HG02852 (cell line): ENCODE measurements around the gene DUS1L.

Experiments
- ATAC-seq: cut with Tn5 transposase; IDR thresholded peaks from one replicate; pipeline ENCODE4 v1.9.1; 2021; ENCODE audit warnings: mild to moderate bottlenecking, moderate library complexity; ENCODE audit not compliant: unreplicated experiment

Gene DUS1L

DNA sequence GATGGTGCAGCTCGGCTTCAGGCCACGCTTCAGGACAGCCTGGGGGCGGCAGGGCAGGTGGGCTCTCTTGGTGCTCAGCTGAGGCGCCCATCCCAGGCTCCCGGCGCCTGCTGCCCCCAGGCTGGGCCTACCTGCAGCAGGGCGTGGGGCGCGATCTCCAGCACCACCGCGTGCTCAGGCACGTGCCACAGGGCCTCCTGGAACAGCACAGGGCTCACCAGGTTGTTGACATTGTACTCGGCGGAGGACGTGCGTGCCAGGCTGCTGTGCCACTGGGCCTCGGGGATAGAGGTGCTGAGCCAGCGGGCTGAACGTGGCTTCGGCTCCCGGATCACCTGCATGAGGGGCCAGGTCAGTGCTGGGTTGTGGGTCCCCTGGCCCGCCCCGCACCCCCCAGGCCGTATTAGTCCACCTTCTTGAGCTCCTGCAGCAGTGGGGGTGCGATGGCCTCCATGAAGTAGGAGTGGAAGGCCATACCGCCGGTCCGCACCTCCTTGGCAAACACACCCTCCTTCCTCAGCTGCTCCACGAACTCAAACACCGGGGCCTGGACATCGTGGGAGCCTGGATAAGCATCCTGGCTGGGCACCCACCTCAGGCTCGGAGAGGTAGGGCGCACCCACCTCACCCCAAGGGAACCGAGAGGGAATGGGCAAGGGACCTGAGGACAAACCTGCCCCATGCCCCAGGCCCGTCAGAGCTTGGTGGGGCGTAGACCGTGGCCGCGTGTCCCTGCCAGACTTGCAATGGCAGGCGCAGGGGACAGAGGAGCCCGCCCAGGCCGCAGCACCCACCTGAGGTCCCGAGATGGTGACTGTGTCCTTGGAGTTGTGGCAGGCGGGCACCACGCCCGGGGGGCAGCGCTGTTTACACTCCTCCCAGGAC lies 23.5 kb upstream of the DUS1L start:
- ATAC-seq: no peak

GRCh38 chr17:82087961-82088837 lies 22.6 kb upstream of the DUS1L start:
- ATAC-seq: no peak

DNA sequence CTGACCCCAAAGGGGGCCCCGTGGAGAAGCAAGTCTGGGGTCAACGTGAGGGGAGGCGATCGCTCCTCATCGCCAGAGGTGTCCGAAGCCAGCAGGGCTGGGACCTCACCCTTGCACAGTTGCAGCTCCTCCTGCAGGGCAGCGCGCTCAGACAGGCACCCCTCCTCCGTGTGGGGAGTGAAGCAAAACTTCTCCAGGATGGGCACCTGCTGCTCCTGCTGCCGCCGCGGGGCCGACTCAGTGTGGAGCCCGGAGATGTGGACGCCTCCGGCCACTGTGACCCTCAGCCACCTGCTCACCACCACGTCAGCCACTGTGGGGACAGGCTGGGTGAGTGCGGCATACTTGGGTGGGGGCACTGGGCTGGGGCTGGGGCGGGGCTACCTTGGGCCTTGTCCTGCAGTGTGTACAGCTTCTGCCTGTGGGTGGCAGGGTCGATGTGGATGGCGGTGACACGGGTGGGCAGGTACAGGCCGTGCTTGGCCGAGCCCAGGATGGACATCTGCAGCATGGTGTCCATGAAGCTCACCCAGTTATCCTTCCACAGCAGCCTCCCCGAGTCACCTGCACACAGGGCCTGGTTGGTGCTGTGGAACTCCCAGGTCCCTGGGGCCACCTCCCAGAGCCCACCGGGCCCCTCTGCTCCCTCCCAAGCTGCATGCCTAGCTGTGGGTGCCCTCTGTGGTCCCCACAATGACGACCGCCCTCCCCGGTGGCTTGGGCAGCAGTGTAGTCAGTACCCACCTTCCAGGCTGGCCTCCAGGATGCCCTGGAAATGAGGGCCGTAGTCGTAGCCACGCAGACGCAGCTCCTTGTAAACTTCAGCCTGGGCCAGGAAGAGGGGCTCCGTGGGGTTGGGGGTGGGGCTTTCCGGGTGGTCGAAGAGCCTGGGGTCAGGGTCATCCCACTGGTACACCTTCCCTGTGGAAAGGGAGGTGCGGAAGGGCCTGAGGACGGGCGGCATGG lies 21.6 kb upstream of the DUS1L start:
- no peak for ATAC-seq

DNA sequence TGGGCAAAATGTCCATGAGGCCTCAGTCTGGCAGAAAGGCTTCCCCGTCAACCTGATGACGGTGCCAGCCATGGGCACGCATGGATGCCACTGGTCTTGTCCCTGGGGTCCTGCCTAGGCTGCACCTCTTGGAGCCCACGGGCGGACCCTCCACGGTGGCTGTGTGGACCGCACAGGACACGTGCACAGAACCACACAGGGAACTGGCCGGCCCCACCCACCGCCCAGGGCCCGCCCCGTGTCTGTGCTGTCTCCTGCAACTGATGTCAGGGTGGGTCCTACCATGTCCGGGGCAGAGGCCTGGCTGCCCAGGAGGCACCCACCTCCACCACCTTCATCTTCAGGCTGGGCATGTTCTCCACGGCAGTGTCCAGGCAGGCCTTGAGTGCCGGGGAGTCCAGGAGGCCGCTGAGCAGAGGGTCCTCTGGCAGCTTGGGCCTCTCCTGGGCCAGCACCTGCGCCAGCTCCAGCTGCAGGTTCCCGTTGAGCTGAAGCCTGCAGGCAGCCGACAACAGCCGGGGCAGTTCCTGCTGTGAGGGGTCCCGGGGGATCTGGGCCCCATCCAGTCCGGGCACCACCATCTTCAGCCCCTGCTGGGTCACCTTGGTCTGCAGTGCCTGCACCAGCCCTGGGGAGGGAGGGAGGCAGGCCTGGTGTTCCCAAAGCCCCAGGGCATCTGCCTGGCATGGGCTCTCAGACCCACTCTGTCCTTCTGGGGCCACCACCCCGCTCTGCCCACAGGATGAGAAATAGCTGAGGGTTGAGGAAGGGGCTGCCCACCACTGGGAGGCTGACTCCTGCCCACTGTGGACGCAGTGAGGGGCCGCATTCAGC lies 20.5 kb upstream of the DUS1L start:
- ATAC-seq: no peak

- no peak for ATAC-seq
Observed at GRCh38 chr17:82085031-82085861, 19.6 kb upstream of the DUS1L start.

DNA sequence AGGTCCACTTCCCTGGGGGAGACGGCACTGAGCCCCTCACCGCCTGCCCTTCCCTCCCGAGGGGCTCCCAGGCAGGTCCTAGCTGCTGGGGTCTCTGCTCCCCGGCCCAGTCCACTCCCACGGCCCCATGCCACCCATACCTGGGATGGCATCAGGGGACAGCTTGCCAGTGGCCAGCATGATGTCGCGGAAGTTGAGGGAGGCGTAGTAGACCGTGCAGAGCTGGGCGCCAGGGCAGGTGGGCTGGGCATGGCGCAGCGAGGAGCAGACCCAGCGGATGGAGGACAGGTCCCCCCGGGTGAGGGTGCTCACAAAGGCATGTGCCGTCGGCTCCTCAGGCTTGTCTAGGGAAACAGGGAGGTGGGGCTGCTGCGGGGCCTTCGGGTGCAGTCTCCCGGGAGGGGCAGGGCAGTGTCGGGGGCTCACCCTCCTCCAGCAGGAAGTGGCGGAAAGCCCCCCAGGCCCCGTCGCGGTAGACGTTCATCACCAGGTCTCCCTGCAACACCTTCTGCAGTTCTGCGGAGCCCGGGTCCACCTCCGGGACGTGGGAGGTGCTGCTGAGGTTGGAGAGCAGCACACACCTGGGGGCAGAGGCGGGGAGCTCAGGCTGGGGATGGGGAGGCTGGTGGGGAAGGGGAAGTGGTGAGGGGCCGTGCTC lies 18.9 kb upstream of the DUS1L start:
- no peak for ATAC-seq

GRCh38 chr17:82083533-82084359 lies 18.1 kb upstream of the DUS1L start:
- ATAC-seq: no peak

GRCh38 chr17:82083009-82083408 lies 17.4 kb upstream of the DUS1L start:
- ATAC-seq: no peak

DNA sequence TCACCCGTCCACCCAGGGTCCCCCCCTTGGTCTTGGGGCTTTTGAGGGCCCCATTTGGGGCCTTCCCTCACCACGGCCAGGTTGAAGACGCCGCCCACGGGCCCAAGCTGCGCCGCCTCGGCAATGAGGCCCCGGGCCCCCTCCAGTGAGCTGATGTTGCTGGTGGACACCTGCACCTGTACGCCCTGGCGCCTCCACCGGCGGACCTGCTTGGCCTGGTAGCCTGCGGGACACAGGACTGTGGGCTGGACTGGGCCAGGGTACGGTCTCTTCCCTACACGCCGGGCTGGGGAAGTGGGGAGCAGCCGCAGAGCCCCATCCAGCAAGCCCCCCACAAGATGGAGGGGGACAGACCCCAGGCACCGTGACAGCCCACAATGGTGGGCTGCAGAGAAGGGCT lies 16.9 kb upstream of the DUS1L start:
- ATAC-seq: no peak

DNA sequence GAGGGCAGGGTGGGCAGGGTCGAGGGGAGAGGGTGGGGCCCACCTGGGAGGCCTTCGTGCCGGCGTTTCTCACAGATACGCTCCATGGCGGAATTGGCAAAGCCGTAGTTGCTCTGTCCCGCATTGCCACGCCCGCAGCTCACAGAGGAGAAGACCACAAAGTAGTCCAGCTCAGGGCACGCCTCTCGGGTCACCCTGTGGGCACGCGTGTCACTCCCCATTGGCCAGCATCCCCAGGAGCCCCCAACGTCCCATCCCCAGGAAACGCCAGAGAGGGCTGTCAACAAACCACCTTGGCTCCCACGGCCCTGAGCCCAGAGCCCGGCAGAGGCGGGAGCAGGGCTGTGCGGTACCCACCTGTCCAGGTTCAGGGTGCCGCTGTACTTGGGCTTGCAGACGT lies 16.4 kb upstream of the DUS1L start:
- no peak for ATAC-seq

DNA sequence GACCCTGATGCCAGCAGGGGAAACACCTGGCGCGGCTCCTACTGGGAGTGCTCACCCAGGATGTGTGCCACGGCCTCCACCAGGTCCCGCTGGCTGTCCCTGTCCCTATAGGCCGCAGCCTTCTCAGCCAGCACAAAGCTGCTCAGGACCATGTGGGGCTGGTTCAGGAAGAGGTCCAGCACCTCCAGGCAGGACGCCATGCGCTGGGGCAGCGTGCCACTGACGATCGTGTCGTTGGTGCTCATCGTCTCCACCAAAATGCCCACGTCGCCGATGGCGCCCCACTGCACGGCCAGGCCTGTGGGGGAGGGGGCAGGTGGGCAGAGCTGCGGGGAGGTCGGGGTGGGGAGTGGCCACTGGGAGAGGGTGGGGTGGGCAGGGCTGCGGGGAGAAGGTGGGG lies 15.9 kb upstream of the DUS1L start:
- no peak for ATAC-seq

- no peak for ATAC-seq
Observed at GRCh38 chr17:82080789-82081464, 15.3 kb upstream of the DUS1L start.

DNA sequence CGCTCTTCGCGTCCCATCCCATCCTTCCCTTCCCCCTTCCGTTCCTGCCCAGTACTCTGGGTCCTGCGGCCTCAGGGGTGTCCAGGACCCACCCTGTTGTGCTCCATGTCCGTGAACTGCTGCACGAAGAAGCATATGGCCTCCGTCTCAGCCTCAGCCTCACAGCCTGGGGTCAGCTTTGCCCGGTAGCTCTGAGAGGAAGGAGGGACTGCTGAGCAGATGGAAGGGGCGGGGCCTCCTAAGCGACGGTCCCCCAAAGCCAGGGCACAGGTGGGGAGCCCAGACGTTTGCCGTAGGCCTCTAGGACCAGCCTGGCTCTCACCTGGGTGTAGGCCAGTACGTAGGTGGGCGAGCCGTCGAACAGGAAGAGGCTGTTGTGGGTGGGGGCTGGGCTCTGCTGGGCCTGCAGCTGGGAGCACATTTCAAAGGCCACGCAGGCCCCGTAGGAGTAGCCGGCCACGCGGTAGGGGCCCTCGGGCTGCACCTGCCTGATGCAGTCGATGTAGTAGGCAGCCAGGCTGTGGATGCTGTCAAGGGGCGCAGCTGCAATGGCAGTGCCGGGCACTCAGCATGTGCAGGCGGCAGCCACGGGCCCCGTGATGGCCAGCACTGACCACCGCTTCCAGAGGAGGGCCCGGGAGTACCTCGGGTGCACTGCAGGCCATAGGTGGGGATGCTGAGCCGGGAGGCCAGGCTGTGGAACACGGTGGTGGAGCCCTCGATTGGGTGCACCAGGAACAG lies 14.6 kb upstream of the DUS1L start:
- no peak for ATAC-seq

DNA sequence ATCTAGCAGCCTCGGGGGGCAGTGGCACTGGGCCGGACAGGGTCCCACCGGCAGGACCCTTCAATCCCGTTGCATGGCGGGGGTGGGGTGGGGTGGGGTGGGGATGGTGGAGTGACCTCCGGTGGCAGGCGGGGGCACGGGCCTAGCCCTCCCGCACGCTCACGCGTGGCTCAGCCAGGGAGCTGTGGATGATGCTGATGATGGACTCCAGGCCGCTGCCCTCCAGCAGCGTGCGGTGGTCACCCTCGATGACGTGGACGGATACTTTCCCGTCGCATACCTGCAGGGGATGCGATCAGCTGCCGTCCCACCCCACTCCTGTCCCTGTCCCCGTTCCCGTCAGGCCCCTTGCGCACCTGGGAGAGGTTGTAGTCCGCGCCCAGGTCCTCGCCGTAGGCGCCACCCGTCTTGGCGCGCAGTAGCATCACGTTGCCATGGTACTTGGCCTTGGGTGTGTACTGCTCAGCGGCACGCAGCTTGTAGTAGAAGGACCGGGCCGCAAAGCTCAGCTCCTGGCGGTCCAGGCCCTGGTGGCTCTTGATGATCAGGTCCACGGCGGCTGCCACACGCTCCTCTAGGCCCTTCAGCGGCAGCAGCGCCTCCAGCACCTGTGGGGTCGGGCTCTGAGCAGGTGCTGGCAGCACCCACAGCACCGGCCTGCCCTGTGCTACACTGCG lies 13.5 kb upstream of the DUS1L start:
- ATAC-seq: no peak

DNA sequence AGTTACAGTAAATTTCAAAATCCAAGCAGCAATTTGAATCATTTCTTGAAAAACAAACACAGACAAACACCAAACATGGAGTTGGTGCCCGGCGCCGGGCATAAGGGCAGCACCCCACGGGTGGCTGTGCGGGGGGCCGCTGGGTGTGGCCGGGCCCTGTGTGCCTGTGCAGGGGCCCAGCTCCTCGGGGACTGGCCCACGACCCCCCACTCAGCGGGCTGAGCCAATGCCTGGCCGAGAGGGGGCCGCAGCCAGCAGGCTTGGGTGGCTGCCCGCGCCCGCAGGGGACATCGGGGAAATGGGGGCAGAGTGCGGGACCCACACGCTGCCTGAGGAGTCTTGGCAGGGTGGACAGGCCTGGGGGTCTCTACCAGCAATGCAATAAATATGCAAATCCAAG lies 12.8 kb upstream of the DUS1L start:
- no peak for ATAC-seq
